ENCODE measurements around the gene MLPH.

Gene MLPH

DNA sequence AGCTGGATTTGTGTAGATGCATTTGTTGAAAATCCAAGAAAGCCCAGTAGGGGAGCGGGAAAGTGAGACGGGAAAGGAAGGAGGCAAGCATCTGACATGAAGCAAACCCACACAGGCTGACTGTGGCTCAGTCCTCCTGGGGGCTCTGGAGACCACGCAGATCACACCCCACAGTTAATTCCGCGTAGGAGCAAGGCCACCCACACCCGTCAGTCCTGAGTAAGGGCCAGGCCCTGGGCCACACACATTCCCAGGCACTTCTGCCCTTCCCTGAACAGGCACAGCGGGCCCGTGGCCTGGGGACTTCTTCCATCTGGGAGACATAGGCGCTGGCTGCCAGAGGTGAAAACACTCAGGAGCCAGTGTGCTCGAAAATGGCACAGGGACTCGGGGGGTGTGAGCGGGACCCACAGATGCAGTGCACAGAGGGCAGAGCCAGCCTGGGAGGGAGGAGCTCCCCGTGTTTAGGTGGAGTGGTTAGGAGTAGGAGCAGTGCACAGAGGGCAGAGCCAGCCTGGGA is 59.9 kb downstream of the MLPH start:
- Histone ChIP-seq H3K9me3 (ENCODE audit: control insufficient read depth, low read length) (no peaks in the 10 kb centered on the region), H3K4me1 (ENCODE audit: control insufficient read depth, insufficient read depth, low read length, poor library complexity, severe bottlenecking) (no peaks in the 10 kb centered on the region), H3K36me3 (ENCODE audit: control insufficient read depth, insufficient read depth, low read length) (no peaks in the 10 kb centered on the region), H3K4me3 (ENCODE audit: extremely low read depth, insufficient read depth, low read length, poor library complexity, severe bottlenecking) (no peak overlapping the region), H3K27ac (ENCODE audit: low read depth, low read length, severe bottlenecking) (no peak overlapping the region)
- 91 to 93% methylated on average over 6 to 11 of the region's 13 CpGs for WGBS, 2 experiments (ENCODE audit: insufficient coverage in 2 of 2)

GRCh38 chr2:237547841-237548416 is 60.9 kb downstream of the MLPH start:
- Histone ChIP-seq H3K27ac (ENCODE audit: low read depth, low read length, severe bottlenecking) (no peak overlapping the region), H3K4me3 (ENCODE audit: extremely low read depth, insufficient read depth, low read length, poor library complexity, severe bottlenecking) (no peak overlapping the region), H3K36me3 (ENCODE audit: control insufficient read depth, insufficient read depth, low read length) (no peaks in the 10 kb centered on the region), H3K4me1 (ENCODE audit: control insufficient read depth, insufficient read depth, low read length, poor library complexity, severe bottlenecking) (no peaks in the 10 kb centered on the region), H3K9me3 (ENCODE audit: control insufficient read depth, low read length) (peaks cover 2% of the 10 kb centered on the region)
- WGBS, 2 experiments (ENCODE audit: insufficient coverage in 2 of 2): 73 to 80% methylated on average over 10 to 11 of the region's 11 CpGs

GRCh38 chr2:237549216-237549615 is 62.2 kb downstream of the MLPH start:
- H3K4me3 ChIP-seq (ENCODE audit: extremely low read depth, insufficient read depth, low read length, poor library complexity, severe bottlenecking): no peak overlapping the region
- peaks cover 3% of the 10 kb centered on the region for H3K36me3 ChIP-seq (ENCODE audit: control insufficient read depth, insufficient read depth, low read length)
- WGBS, 2 experiments (ENCODE audit: insufficient coverage in 2 of 2): 92 to 96% methylated on average over 7 to 8 of the region's 8 CpGs
- no peaks in the 10 kb centered on the region for H3K4me1 ChIP-seq (ENCODE audit: control insufficient read depth, insufficient read depth, low read length, poor library complexity, severe bottlenecking)
- H3K27ac ChIP-seq (ENCODE audit: low read depth, low read length, severe bottlenecking): no peak overlapping the region
- peaks cover 3% of the 10 kb centered on the region for H3K9me3 ChIP-seq (ENCODE audit: control insufficient read depth, low read length)

GRCh38 chr2:237549643-237550415 is 62.8 kb downstream of the MLPH start:
- peaks cover 3% of the 10 kb centered on the region for H3K36me3 ChIP-seq (ENCODE audit: control insufficient read depth, insufficient read depth, low read length)
- 84 to 86% methylated on average over 14 to 17 of the region's 17 CpGs for WGBS, 2 experiments (ENCODE audit: insufficient coverage in 2 of 2)
- H3K4me3 ChIP-seq (ENCODE audit: extremely low read depth, insufficient read depth, low read length, poor library complexity, severe bottlenecking): no peak overlapping the region
- H3K27ac ChIP-seq (ENCODE audit: low read depth, low read length, severe bottlenecking): no peak overlapping the region
- H3K9me3 ChIP-seq (ENCODE audit: control insufficient read depth, low read length): peaks cover 3% of the 10 kb centered on the region
- H3K4me1 ChIP-seq (ENCODE audit: control insufficient read depth, insufficient read depth, low read length, poor library complexity, severe bottlenecking): no peaks in the 10 kb centered on the region

GRCh38 chr2:237551071-237551574 is 64.1 kb downstream of the MLPH start:
- Histone ChIP-seq H3K36me3 (ENCODE audit: control insufficient read depth, insufficient read depth, low read length) (peaks cover 3% of the 10 kb centered on the region), H3K9me3 (ENCODE audit: control insufficient read depth, low read length) (peaks cover 3% of the 10 kb centered on the region), H3K4me1 (ENCODE audit: control insufficient read depth, insufficient read depth, low read length, poor library complexity, severe bottlenecking) (no peaks in the 10 kb centered on the region), H3K27ac (ENCODE audit: low read depth, low read length, severe bottlenecking) (no peak overlapping the region), H3K4me3 (ENCODE audit: extremely low read depth, insufficient read depth, low read length, poor library complexity, severe bottlenecking) (no peak overlapping the region)
- WGBS, 2 experiments (ENCODE audit: insufficient coverage in 2 of 2): 90 to 95% methylated on average over 16 of the region's 16 CpGs

- Histone ChIP-seq H3K9me3 (ENCODE audit: control insufficient read depth, low read length) (peaks cover 3% of the 10 kb centered on the region), H3K4me1 (ENCODE audit: control insufficient read depth, insufficient read depth, low read length, poor library complexity, severe bottlenecking) (no peaks in the 10 kb centered on the region), H3K27ac (ENCODE audit: low read depth, low read length, severe bottlenecking) (no peak overlapping the region), H3K4me3 (ENCODE audit: extremely low read depth, insufficient read depth, low read length, poor library complexity, severe bottlenecking) (no peak overlapping the region), H3K36me3 (ENCODE audit: control insufficient read depth, insufficient read depth, low read length) (peaks cover 3% of the 10 kb centered on the region)
- WGBS, 2 experiments (ENCODE audit: insufficient coverage in 2 of 2): 84 to 87% methylated on average over 6 of the region's 6 CpGs
These were observed 65.9 kb downstream of the MLPH start for GRCh38 chr2:237552908-237553307.

GRCh38 chr2:237553948-237554347 is 66.9 kb downstream of the MLPH start:
- Histone ChIP-seq H3K36me3 (ENCODE audit: control insufficient read depth, insufficient read depth, low read length) (peaks cover 3% of the 10 kb centered on the region), H3K4me3 (ENCODE audit: extremely low read depth, insufficient read depth, low read length, poor library complexity, severe bottlenecking) (no peak overlapping the region), H3K9me3 (ENCODE audit: control insufficient read depth, low read length) (peaks cover 3% of the 10 kb centered on the region), H3K27ac (ENCODE audit: low read depth, low read length, severe bottlenecking) (no peak overlapping the region), H3K4me1 (ENCODE audit: control insufficient read depth, insufficient read depth, low read length, poor library complexity, severe bottlenecking) (no peaks in the 10 kb centered on the region)
- WGBS, 2 experiments (ENCODE audit: insufficient coverage in 2 of 2): 71 to 76% methylated on average over 4 of the region's 7 CpGs

- Histone ChIP-seq H3K4me1 (ENCODE audit: control insufficient read depth, insufficient read depth, low read length, poor library complexity, severe bottlenecking) (no peaks in the 10 kb centered on the region), H3K9me3 (ENCODE audit: control insufficient read depth, low read length) (peaks cover 3% of the 10 kb centered on the region), H3K27ac (ENCODE audit: low read depth, low read length, severe bottlenecking) (no peak overlapping the region), H3K4me3 (ENCODE audit: extremely low read depth, insufficient read depth, low read length, poor library complexity, severe bottlenecking) (no peak overlapping the region), H3K36me3 (ENCODE audit: control insufficient read depth, insufficient read depth, low read length) (peaks cover 3% of the 10 kb centered on the region)
- no CpG with 5 or more reads among the region's 1 CpG for WGBS, 2 experiments (ENCODE audit: insufficient coverage in 2 of 2)
These were observed 68.5 kb downstream of the MLPH start for GRCh38 chr2:237555560-237555959.

DNA sequence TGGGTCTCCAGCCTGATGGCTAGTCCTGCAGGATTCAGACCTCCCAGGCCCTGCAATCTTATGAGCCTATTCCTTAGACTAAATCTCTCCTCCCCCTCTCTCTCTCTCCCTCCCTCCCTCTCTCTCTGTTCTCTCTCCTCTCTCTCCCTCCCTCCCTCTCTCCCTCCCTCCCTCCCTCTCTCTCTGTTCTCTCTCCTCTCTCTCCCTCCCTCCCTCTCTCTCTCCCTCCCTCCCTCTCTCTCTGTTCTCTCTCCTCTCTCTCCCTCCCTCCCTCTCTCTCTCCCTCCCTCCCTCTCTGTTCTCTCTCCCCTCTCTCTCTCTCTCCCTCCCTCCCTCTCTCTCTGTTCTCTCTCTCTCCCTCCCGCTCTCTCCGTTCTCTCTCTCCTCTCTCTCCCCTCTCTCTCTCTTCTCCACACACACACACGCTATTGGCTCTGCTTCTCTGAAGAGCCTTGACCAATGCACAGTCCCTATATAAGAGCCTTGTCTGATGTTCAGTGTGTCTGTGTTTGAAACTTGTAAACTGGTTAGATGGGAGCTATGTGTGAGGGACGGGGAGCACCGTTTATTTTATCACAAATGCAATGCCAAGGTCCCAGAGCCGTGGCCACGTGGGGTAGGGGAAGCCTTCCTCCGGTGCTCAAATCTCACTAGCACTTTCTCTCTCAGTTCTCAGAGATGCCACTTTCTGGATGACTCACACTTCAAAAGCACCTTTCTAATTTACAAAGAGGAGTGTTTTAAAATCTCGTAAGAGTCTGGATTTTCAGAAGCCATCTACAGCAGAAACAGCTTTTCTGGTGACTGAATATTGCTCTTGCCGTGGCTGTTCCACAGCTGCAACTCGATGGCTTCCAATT is 70.0 kb downstream of the MLPH start:
- no peak overlapping the region for H3K4me3 ChIP-seq (ENCODE audit: extremely low read depth, insufficient read depth, low read length, poor library complexity, severe bottlenecking)
- H3K36me3 ChIP-seq (ENCODE audit: control insufficient read depth, insufficient read depth, low read length): peaks cover 3% of the 10 kb centered on the region
- no peak overlapping the region for H3K27ac ChIP-seq (ENCODE audit: low read depth, low read length, severe bottlenecking)
- no peaks in the 10 kb centered on the region for H3K4me1 ChIP-seq (ENCODE audit: control insufficient read depth, insufficient read depth, low read length, poor library complexity, severe bottlenecking)
- peaks cover 3% of the 10 kb centered on the region for H3K9me3 ChIP-seq (ENCODE audit: control insufficient read depth, low read length)
- WGBS, 2 experiments (ENCODE audit: insufficient coverage in 2 of 2): 61 to 85% methylated on average over 5 to 6 of the region's 11 CpGs

DNA sequence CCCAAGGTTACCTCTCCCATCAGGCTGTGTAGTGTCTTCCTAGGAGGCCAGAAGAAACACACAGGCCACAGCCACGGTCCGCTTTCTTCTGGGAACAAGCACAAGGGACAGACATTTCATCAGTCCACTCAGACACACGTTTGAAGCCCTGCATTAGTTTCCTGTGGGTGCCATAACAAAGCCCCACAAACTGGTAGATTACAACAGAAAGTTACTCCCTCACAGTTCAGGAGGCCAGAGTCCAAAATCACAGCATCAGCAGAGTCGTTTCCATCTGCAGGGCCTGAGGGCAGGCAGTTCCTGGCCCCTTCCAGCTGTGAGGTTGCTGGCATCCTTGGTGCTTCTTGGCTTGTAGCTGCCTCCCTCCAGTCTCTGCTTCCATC is 70.6 kb downstream of the MLPH start:
- H3K4me1 ChIP-seq (ENCODE audit: control insufficient read depth, insufficient read depth, low read length, poor library complexity, severe bottlenecking): no peaks in the 10 kb centered on the region
- peaks cover 3% of the 10 kb centered on the region for H3K36me3 ChIP-seq (ENCODE audit: control insufficient read depth, insufficient read depth, low read length)
- no peak overlapping the region for H3K4me3 ChIP-seq (ENCODE audit: extremely low read depth, insufficient read depth, low read length, poor library complexity, severe bottlenecking)
- WGBS, 2 experiments (ENCODE audit: insufficient coverage in 2 of 2): 69 to 79% methylated on average over 4 of the region's 4 CpGs
- no peak overlapping the region for H3K27ac ChIP-seq (ENCODE audit: low read depth, low read length, severe bottlenecking)
- peaks cover 3% of the 10 kb centered on the region for H3K9me3 ChIP-seq (ENCODE audit: control insufficient read depth, low read length)
